ENCODE data around the gene AFF4.

DNA sequence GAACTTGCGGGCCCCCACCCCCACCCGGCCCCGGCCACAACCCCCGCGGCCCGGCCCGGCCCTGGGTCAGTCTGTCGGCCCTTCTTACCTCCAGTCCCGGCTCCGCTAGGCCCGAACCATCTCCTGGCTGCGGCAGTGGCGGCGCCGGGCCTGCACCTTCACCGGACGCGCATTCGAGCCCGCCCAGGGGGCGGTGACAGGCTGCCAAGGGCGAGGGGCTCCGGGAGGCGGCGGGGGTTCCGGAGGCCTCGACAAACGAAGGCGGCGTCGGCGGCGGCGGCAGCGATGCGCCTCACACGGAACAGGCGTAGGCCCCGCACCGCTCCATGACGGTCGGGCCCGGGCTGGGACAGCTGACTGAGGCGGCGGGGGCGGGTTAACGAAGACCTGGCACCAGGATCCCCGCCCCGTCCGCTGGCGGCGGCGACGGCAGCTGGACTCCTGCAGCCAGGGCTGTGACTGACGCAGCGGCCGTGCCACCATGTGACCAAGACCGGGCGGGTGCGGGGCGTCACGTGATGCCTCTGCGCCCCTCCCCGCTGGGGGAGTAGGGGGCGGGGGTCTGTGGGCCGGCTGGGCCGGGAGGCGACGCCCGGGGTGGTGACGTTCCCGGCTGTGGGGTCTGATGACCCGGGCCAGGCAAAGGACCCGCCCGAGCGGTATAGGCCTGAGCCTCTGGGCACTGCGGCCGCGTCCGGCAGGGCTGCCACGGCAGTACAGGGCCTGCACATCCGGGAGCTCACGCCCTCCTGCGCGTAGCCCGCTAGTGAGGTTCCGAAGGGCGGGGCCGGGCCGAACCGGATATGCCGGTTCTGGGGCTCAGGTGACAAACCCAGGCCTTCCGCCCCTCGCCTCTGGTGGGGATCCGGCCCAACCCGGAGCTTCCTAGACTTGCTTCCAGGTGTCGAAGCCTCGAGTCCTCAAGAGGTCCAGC is at the start of gene AFF4:
- peak; percentile 83 for TF ChIP-seq POLR2AphosphoS5 (IDR thresholded peaks at IDR 0.05; ENCODE audit: low read length)
- TF ChIP-seq, protein P1, sequence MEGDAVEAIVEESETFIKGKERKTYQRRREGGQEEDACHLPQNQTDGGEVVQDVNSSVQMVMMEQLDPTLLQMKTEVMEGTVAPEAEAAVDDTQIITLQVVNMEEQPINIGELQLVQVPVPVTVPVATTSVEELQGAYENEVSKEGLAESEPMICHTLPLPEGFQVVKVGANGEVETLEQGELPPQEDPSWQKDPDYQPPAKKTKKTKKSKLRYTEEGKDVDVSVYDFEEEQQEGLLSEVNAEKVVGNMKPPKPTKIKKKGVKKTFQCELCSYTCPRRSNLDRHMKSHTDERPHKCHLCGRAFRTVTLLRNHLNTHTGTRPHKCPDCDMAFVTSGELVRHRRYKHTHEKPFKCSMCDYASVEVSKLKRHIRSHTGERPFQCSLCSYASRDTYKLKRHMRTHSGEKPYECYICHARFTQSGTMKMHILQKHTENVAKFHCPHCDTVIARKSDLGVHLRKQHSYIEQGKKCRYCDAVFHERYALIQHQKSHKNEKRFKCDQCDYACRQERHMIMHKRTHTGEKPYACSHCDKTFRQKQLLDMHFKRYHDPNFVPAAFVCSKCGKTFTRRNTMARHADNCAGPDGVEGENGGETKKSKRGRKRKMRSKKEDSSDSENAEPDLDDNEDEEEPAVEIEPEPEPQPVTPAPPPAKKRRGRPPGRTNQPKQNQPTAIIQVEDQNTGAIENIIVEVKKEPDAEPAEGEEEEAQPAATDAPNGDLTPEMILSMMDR (IDR thresholded peaks at IDR 0.05 in 2 of 3, conservative IDR thresholded peaks at IDR 0.05 in 1 of 3; ENCODE audit: control insufficient read depth in 2 of 3, extremely low read depth in 1 of 3, insufficient read depth in 1 of 3, low read depth in 3 of 3, low read length in 3 of 3), result no peak
- TF ChIP-seq IKZF2 (IDR thresholded peaks at IDR 0.05), result peak in 1 of 2 experiments; percentile 32; a peak in 1 of 4 replicates
- TF ChIP-seq PAX5 (IDR thresholded peaks at IDR 0.05; ENCODE audit: borderline replicate concordance, low read depth, low read length), result no peak
- TF ChIP-seq TAF1 (IDR thresholded peaks at IDR 0.05; ENCODE audit: borderline replicate concordance, low read depth, low read length), result peak; percentile 70; the same call in 1 of the 2 replicates
- TF ChIP-seq, protein P2, sequence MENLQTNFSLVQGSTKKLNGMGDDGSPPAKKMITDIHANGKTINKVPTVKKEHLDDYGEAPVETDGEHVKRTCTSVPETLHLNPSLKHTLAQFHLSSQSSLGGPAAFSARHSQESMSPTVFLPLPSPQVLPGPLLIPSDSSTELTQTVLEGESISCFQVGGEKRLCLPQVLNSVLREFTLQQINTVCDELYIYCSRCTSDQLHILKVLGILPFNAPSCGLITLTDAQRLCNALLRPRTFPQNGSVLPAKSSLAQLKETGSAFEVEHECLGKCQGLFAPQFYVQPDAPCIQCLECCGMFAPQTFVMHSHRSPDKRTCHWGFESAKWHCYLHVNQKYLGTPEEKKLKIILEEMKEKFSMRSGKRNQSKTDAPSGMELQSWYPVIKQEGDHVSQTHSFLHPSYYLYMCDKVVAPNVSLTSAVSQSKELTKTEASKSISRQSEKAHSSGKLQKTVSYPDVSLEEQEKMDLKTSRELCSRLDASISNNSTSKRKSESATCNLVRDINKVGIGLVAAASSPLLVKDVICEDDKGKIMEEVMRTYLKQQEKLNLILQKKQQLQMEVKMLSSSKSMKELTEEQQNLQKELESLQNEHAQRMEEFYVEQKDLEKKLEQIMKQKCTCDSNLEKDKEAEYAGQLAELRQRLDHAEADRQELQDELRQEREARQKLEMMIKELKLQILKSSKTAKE (IDR thresholded peaks at IDR 0.05; ENCODE audit: low read depth, poor library complexity, severe bottlenecking), result no peak
